ENCODE results near the gene PLA2G10.
"Not testable (repeated sequence)": the region's sequence is repeated elsewhere in the genome, so short reads cannot be mapped to it uniquely, and the experiment has no call there.

DNA sequence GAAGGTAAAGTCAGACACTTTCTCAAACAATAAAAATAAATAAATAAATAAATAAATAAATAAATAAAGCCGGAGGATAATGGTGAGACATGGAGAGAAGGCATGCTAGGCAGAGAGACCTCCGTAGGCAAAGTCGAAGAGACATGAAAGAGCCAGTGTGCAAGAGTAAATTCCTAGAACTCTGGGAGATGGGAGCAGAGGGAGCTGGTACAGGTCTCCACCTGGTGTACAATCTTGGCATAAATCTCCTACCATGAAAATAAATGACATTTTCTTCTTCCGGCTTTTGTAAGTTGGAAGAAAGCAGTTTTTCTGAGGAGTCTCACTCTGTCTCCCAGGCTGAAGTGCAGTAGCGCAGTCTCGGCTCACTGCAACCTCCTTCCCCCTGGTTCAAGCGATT is 7.8 kb upstream of the PLA2G10 start:
- TF ChIP-seq CTCF, POLR2A (IDR thresholded peaks at IDR 0.05): not testable (repeated sequence)

Measured in testis (tissue), 2 donors.